Trophoblast cell (in vitro differentiated cells and primary cell): Measurements from ENCODE around the gene SMIM14.
A peak's percentile ranks its signal among the peaks of the same experiment; 100 is the strongest.
"Not testable (repeated sequence)": the region's sequence is repeated elsewhere in the genome, so short reads cannot be mapped to it uniquely, and the experiment has no call there.

Experiments
- DNase-seq, 2 donors: peaks; one replicate each; pipeline ENCODE4 v3.0.0-alpha.2; 2016
- H2AFZ ChIP-seq: 2 replicates; pipeline ENCODE4 v1.6.1; 2013; ENCODE audit warnings: low read length, moderate library complexity, mild to moderate bottlenecking; ENCODE audit not compliant: insufficient read depth, poor library complexity
- H2AK5ac ChIP-seq: 2 replicates; pipeline ENCODE4 v1.6.1; 2013; ENCODE audit warnings: mild to moderate bottlenecking, low read length
- H2BK120ac ChIP-seq: 2 replicates; pipeline ENCODE4 v1.6.1; 2013; ENCODE audit warnings: low read length, mild to moderate bottlenecking, moderate library complexity; ENCODE audit not compliant: insufficient read depth, poor library complexity
- H2BK12ac ChIP-seq: 2 replicates; pipeline ENCODE4 v1.6.1; 2013; ENCODE audit warnings: mild to moderate bottlenecking, low read length, moderate library complexity
- H2BK5ac ChIP-seq: 2 replicates; pipeline ENCODE4 v1.6.1; 2013; ENCODE audit warnings: low read length, low read depth, moderate library complexity, mild to moderate bottlenecking; ENCODE audit not compliant: poor library complexity
- H3K14ac ChIP-seq: 2 replicates; pipeline ENCODE4 v1.6.1; 2013; ENCODE audit warnings: mild to moderate bottlenecking, low read length
- H3K18ac ChIP-seq: 2 replicates; pipeline ENCODE4 v1.6.1; 2013; ENCODE audit warnings: mild to moderate bottlenecking, low read length
- H3K23ac ChIP-seq: 2 replicates; pipeline ENCODE4 v1.6.1; 2013; ENCODE audit warnings: low read length
- H3K27ac ChIP-seq: 2 replicates; pipeline ENCODE4 v1.5.1; 2013; ENCODE audit warnings: low read depth, mild to moderate bottlenecking, inconsistent platforms, low read length, moderate library complexity
- H3K27me3 ChIP-seq: 2 replicates; pipeline ENCODE4 v1.6.1; 2013; ENCODE audit warnings: inconsistent platforms, mild to moderate bottlenecking, low read length, moderate library complexity; ENCODE audit not compliant: insufficient read depth
- H3K36me3 ChIP-seq, 2 experiments: 1 replicate in 1 of 2; 2 replicates in 1 of 2; pipeline ENCODE4 v1.6.1; 2013; ENCODE audit warnings: low read length in 2 of 2, mild to moderate bottlenecking in 2 of 2, moderate library complexity in 1 of 2; ENCODE audit not compliant: insufficient read depth in 2 of 2, control insufficient read depth in 1 of 2
- H3K4ac ChIP-seq: 2 replicates; pipeline ENCODE4 v1.6.1; 2013; ENCODE audit warnings: low read depth, mild to moderate bottlenecking, low read length, moderate library complexity
- H3K4me1 ChIP-seq, 2 experiments: 1 replicate in 1 of 2; 2 replicates in 1 of 2; pipeline ENCODE4 v1.6.1; 2013; ENCODE audit warnings: low read length in 2 of 2, mild to moderate bottlenecking in 2 of 2, moderate library complexity in 1 of 2; ENCODE audit not compliant: insufficient read depth in 2 of 2, control insufficient read depth in 1 of 2
- H3K4me2 ChIP-seq: 2 replicates; pipeline ENCODE4 v1.6.1; 2013; ENCODE audit warnings: inconsistent platforms, mild to moderate bottlenecking, low read length, moderate library complexity
- H3K4me3 ChIP-seq: 2 replicates; pipeline ENCODE4 v1.5.1; 2013; ENCODE audit warnings: mild to moderate bottlenecking, low read depth, low read length, inconsistent platforms
- H3K79me1 ChIP-seq: one replicate; pipeline ENCODE4 v1.6.1; 2013; ENCODE audit warnings: low read length
- H3K79me2 ChIP-seq: 2 replicates; pipeline ENCODE4 v1.6.1; 2013; ENCODE audit warnings: low read length, mild to moderate bottlenecking; ENCODE audit not compliant: control insufficient read depth, insufficient read depth, poor library complexity
- H3K9ac ChIP-seq: 2 replicates; pipeline ENCODE4 v1.6.1; 2013; ENCODE audit warnings: mild to moderate bottlenecking, low read length
- H3K9me3 ChIP-seq: 2 replicates; pipeline ENCODE4 v1.6.1; 2013; ENCODE audit warnings: low read depth, mild to moderate bottlenecking, control low read depth, inconsistent platforms, low read length; ENCODE audit not compliant: insufficient read depth
- H4K12ac ChIP-seq: 2 replicates; pipeline ENCODE4 v1.6.1; 2013; ENCODE audit warnings: low read depth, mild to moderate bottlenecking, low read length, moderate library complexity
- H4K8ac ChIP-seq: 2 replicates; pipeline ENCODE4 v1.6.1; 2013; ENCODE audit warnings: low read depth, mild to moderate bottlenecking, low read length, moderate library complexity
- H4K91ac ChIP-seq: one replicate; pipeline ENCODE4 v1.6.1; 2013; ENCODE audit warnings: low read depth, mild to moderate bottlenecking, low read length, moderate library complexity
- WGBS: extraction: QIAGEN DNeasy Blood & Tissue Kit; methylation state at CpG from one replicate; pipeline ENCODE4 v1.1.7; 2013; ENCODE audit warnings: missing lambda C conversion rate; ENCODE audit not compliant: insufficient read length, insufficient coverage; ENCODE audit errors: extremely low coverage; 5-methylcytosine and 5-hydroxymethylcytosine counted together

SMIM14 gene

GRCh38 chr4:39655876-39656275 lies 17.2 kb upstream of the SMIM14 start:
- Histone ChIP-seq H3K18ac (no peak overlapping the region), H3K79me1 (no peaks in the 10 kb centered on the region), H3K27ac (no peak overlapping the region), H2AK5ac (no peak overlapping the region), H3K9me3 (no peaks in the 10 kb centered on the region), H3K4me3 (no peak overlapping the region), H3K14ac (no peak overlapping the region), H2BK5ac (no peak overlapping the region), H3K36me3 (no peaks in the 10 kb centered on the region), H3K4me2 (no peak overlapping the region), H3K79me2 (no peaks in the 10 kb centered on the region), H3K4ac (no peak overlapping the region), H3K23ac (no peak overlapping the region), H2BK12ac (no peak overlapping the region), H3K27me3 (no peaks in the 10 kb centered on the region), H2AFZ (no peak overlapping the region), H4K8ac (no peak overlapping the region), H2BK120ac (no peak overlapping the region), H4K91ac (no peak overlapping the region), H3K9ac (no peak overlapping the region), H4K12ac (no peak overlapping the region), H3K4me1 (no peaks in the 10 kb centered on the region)
- no peak for DNase-seq
- WGBS: no CpG with 5 or more reads among the region's 3 CpGs

GRCh38 chr4:39655211-39655610 lies 16.5 kb upstream of the SMIM14 start:
- no peak overlapping the region for H2AK5ac ChIP-seq
- no peak overlapping the region for H3K23ac ChIP-seq
- no peak overlapping the region for H2AFZ ChIP-seq
- H3K27me3 ChIP-seq: no peaks in the 10 kb centered on the region
- H3K14ac ChIP-seq: no peak overlapping the region
- no peaks in the 10 kb centered on the region for H3K9me3 ChIP-seq
- H4K91ac ChIP-seq: no peak overlapping the region
- no peak overlapping the region for H4K12ac ChIP-seq
- no peaks in the 10 kb centered on the region for H3K79me1 ChIP-seq
- DNase-seq: no peak
- no peak overlapping the region for H3K4me3 ChIP-seq
- no peak overlapping the region for H3K4me2 ChIP-seq
- H3K4me1 ChIP-seq: no peaks in the 10 kb centered on the region
- H3K9ac ChIP-seq: no peak overlapping the region
- no peaks in the 10 kb centered on the region for H3K36me3 ChIP-seq
- no peak overlapping the region for H3K4ac ChIP-seq
- H3K18ac ChIP-seq: no peak overlapping the region
- H2BK12ac ChIP-seq: no peak overlapping the region
- H2BK5ac ChIP-seq: no peak overlapping the region
- H3K79me2 ChIP-seq: no peaks in the 10 kb centered on the region
- H2BK120ac ChIP-seq: no peak overlapping the region
- H3K27ac ChIP-seq: no peak overlapping the region
- no peak overlapping the region for H4K8ac ChIP-seq

GRCh38 chr4:39651586-39651985 lies 12.9 kb upstream of the SMIM14 start:
- H2AFZ ChIP-seq, H3K79me1 ChIP-seq, H3K27ac ChIP-seq, H3K23ac ChIP-seq, H3K18ac ChIP-seq, H4K8ac ChIP-seq, H3K79me2 ChIP-seq, H2BK120ac ChIP-seq, H3K9me3 ChIP-seq, H3K36me3 ChIP-seq, H2AK5ac ChIP-seq, H3K9ac ChIP-seq, H3K4me1 ChIP-seq, H3K27me3 ChIP-seq, H4K12ac ChIP-seq, H3K4me3 ChIP-seq, H2BK12ac ChIP-seq, H3K4me2 ChIP-seq, H4K91ac ChIP-seq, H3K14ac ChIP-seq, H3K4ac ChIP-seq, H2BK5ac ChIP-seq: not testable (repeated sequence)
- peak; percentile 54 to 79 for DNase-seq
- WGBS: no CpG with 5 or more reads among the region's 4 CpGs

GRCh38 chr4:39649639-39650265 lies 11.1 kb upstream of the SMIM14 start:
- Histone ChIP-seq H4K12ac (no peak overlapping the region), H3K27ac (no peak overlapping the region), H3K4me1 (no peaks in the 10 kb centered on the region), H3K4ac (no peak overlapping the region), H3K27me3 (no peaks in the 10 kb centered on the region), H3K23ac (no peak overlapping the region), H3K9me3 (no peaks in the 10 kb centered on the region), H3K4me2 (no peak overlapping the region), H4K8ac (no peak overlapping the region), H2BK120ac (no peak overlapping the region), H3K36me3 (no peaks in the 10 kb centered on the region), H2BK5ac (no peak overlapping the region), H2AFZ (no peak overlapping the region), H3K79me1 (no peaks in the 10 kb centered on the region), H4K91ac (no peak overlapping the region), H3K14ac (no peak overlapping the region), H3K18ac (no peak overlapping the region), H3K4me3 (no peak overlapping the region), H2BK12ac (no peak overlapping the region), H3K9ac (no peak overlapping the region), H2AK5ac (no peak overlapping the region), H3K79me2 (no peaks in the 10 kb centered on the region)
- WGBS: no CpG with 5 or more reads among the region's 2 CpGs
- no peak for DNase-seq
